Measurements from ENCODE around the gene CNN1.

- TF ChIP-seq POLR2A (IDR thresholded peaks at IDR 0.05) (no peak), POLR2AphosphoS5 (IDR thresholded peaks at IDR 0.05) (no peak)
- TF ChIP-seq, protein P1, sequence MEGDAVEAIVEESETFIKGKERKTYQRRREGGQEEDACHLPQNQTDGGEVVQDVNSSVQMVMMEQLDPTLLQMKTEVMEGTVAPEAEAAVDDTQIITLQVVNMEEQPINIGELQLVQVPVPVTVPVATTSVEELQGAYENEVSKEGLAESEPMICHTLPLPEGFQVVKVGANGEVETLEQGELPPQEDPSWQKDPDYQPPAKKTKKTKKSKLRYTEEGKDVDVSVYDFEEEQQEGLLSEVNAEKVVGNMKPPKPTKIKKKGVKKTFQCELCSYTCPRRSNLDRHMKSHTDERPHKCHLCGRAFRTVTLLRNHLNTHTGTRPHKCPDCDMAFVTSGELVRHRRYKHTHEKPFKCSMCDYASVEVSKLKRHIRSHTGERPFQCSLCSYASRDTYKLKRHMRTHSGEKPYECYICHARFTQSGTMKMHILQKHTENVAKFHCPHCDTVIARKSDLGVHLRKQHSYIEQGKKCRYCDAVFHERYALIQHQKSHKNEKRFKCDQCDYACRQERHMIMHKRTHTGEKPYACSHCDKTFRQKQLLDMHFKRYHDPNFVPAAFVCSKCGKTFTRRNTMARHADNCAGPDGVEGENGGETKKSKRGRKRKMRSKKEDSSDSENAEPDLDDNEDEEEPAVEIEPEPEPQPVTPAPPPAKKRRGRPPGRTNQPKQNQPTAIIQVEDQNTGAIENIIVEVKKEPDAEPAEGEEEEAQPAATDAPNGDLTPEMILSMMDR (IDR thresholded peaks at IDR 0.05) = no peak
Measured at GRCh38 chr19:11506967-11507366, 31.7 kb upstream of the CNN1 start.
